ENCODE data around the gene TRAPPC12.

TRAPPC12 gene

GRCh38 chr2:3488855-3489763 is 109.6 kb downstream of the TRAPPC12 start:
- H3K4me3 ChIP-seq (ENCODE audit: insufficient read depth, low read length, poor library complexity, severe bottlenecking), result no peak overlapping the region
- H2AFZ ChIP-seq (ENCODE audit: low read depth, low read length, severe bottlenecking), result no peak overlapping the region
- no peak overlapping the region for H3K9ac ChIP-seq (ENCODE audit: low read length)
- no peaks in the 10 kb centered on the region for H3K36me3 ChIP-seq (ENCODE audit: low read length)
- peak overlapping the region; percentile 13 for H3K4me2 ChIP-seq (ENCODE audit: low read depth, low read length, poor library complexity, severe bottlenecking)
- no peaks in the 10 kb centered on the region for H3K9me2 ChIP-seq (replicated peaks; ENCODE audit: insufficient read depth, low read length)
- H3K27ac ChIP-seq (ENCODE audit: low read depth, low read length), result no peak overlapping the region
- no peaks in the 10 kb centered on the region for H3K27me3 ChIP-seq (ENCODE audit: low read length)
- no peaks in the 10 kb centered on the region for H4K20me1 ChIP-seq (ENCODE audit: low read depth, low read length)
- no peaks in the 10 kb centered on the region for H3K9me3 ChIP-seq (ENCODE audit: insufficient read depth, low read length)
- H3K79me2 ChIP-seq (ENCODE audit: insufficient read depth, low read length), result no peaks in the 10 kb centered on the region
- no peak for TF ChIP-seq EZH2phosphoT487 (conservative IDR thresholded peaks at IDR 0.05; ENCODE audit: low read length)
- TF ChIP-seq, protein P1, sequence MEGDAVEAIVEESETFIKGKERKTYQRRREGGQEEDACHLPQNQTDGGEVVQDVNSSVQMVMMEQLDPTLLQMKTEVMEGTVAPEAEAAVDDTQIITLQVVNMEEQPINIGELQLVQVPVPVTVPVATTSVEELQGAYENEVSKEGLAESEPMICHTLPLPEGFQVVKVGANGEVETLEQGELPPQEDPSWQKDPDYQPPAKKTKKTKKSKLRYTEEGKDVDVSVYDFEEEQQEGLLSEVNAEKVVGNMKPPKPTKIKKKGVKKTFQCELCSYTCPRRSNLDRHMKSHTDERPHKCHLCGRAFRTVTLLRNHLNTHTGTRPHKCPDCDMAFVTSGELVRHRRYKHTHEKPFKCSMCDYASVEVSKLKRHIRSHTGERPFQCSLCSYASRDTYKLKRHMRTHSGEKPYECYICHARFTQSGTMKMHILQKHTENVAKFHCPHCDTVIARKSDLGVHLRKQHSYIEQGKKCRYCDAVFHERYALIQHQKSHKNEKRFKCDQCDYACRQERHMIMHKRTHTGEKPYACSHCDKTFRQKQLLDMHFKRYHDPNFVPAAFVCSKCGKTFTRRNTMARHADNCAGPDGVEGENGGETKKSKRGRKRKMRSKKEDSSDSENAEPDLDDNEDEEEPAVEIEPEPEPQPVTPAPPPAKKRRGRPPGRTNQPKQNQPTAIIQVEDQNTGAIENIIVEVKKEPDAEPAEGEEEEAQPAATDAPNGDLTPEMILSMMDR (IDR thresholded peaks at IDR 0.05; ENCODE audit: insufficient read depth, low read length, poor library complexity, severe bottlenecking), result no peak
- no peaks in the 10 kb centered on the region for H3F3A ChIP-seq (ENCODE audit: insufficient read depth)

DNA sequence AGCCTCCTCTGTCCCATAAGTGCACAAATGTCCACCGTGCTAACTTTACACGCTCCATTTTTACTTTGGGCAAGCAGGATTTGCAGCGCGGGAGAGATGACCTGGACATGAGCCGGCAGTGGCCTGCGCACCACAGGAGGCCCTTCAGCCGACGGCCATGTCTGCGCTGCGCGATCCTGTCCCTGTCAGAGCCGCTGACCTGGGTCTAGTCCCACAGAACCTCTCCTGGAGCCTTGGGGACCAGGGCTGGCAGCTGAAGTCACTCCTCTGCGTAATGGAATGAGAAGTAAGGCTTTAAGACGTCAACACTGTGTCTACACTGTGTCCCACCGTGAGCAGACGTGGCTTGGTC is 110.2 kb downstream of the TRAPPC12 start:
- no peaks in the 10 kb centered on the region for H3K36me3 ChIP-seq (ENCODE audit: low read length)
- H3K79me2 ChIP-seq (ENCODE audit: insufficient read depth, low read length), result no peaks in the 10 kb centered on the region
- no peak overlapping the region for H3K27ac ChIP-seq (ENCODE audit: low read depth, low read length)
- H3K4me3 ChIP-seq (ENCODE audit: insufficient read depth, low read length, poor library complexity, severe bottlenecking), result no peak overlapping the region
- H2AFZ ChIP-seq (ENCODE audit: low read depth, low read length, severe bottlenecking), result no peak overlapping the region
- no peaks in the 10 kb centered on the region for H3F3A ChIP-seq (ENCODE audit: insufficient read depth)
- no peaks in the 10 kb centered on the region for H3K9me3 ChIP-seq (ENCODE audit: insufficient read depth, low read length)
- TF ChIP-seq, protein P1 (IDR thresholded peaks at IDR 0.05; ENCODE audit: insufficient read depth, low read length, poor library complexity, severe bottlenecking), result no peak
- no peak for TF ChIP-seq EZH2phosphoT487 (conservative IDR thresholded peaks at IDR 0.05; ENCODE audit: low read length)
- H3K9me2 ChIP-seq (replicated peaks; ENCODE audit: insufficient read depth, low read length), result no peaks in the 10 kb centered on the region
- H4K20me1 ChIP-seq (ENCODE audit: low read depth, low read length), result no peaks in the 10 kb centered on the region
- no peaks in the 10 kb centered on the region for H3K27me3 ChIP-seq (ENCODE audit: low read length)
- no peak overlapping the region for H3K4me2 ChIP-seq (ENCODE audit: low read depth, low read length, poor library complexity, severe bottlenecking)
- H3K9ac ChIP-seq (ENCODE audit: low read length), result no peak overlapping the region

DNA sequence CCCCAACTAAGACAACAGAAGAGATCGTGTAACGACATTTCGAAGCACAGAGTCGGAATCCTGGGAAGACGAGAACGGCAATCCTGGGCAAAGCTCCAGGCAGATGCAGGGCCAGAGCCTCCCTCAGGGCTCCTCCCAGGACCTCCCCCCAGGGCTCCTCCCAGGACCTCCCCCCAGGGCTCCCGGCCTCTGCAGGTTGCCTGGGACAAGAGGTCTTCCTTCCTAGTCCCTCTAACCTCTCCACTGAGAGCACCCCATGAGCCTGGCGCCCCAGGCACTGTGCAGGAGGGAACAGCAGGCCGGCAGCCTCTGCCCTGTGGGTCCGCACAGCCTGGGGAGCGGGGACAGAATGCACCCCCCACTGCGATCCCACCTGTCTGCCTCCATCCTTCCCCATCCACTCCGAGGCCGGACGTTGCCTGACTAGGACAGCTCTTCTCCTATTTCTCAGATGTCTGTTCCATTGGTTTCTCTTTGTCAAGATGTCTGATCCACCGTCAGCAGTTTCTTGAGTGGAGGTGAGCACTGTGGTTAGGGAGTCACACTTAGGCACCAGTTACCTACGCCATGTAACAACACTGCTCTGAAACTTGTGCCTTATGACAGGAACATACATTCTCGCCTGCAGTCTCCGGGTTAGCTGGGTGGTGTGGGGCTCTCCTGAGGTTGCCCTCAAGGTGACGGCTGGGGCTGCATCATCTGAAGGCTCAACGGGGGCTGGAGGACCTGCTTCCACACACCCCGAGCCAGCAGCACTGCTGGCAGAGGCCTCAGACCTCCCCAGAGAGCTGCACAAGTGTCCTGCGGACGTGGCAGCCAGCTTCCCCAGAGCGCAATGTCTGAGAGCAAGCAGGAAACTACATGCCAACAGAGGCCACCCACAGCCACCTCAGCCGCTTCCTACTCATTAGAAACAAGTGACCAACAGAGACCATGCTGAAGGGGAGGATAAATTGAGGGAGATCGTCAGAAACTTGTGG is 111.0 kb downstream of the TRAPPC12 start:
- Histone ChIP-seq H2AFZ (ENCODE audit: low read depth, low read length, severe bottlenecking) (no peak overlapping the region), H3K27me3 (ENCODE audit: low read length) (no peaks in the 10 kb centered on the region), H3K36me3 (ENCODE audit: low read length) (no peaks in the 10 kb centered on the region), H3K4me2 (ENCODE audit: low read depth, low read length, poor library complexity, severe bottlenecking) (no peak overlapping the region), H3K9me2 (replicated peaks; ENCODE audit: insufficient read depth, low read length) (no peaks in the 10 kb centered on the region), H3K9ac (ENCODE audit: low read length) (no peak overlapping the region), H3K79me2 (ENCODE audit: insufficient read depth, low read length) (no peaks in the 10 kb centered on the region), H3K27ac (ENCODE audit: low read depth, low read length) (no peak overlapping the region), H3K4me3 (ENCODE audit: insufficient read depth, low read length, poor library complexity, severe bottlenecking) (no peak overlapping the region), H3K9me3 (ENCODE audit: insufficient read depth, low read length) (no peaks in the 10 kb centered on the region), H3F3A (ENCODE audit: insufficient read depth) (no peaks in the 10 kb centered on the region), H4K20me1 (ENCODE audit: low read depth, low read length) (no peaks in the 10 kb centered on the region)
- TF ChIP-seq, protein P1 (IDR thresholded peaks at IDR 0.05; ENCODE audit: insufficient read depth, low read length, poor library complexity, severe bottlenecking), result no peak
- no peak for TF ChIP-seq EZH2phosphoT487 (conservative IDR thresholded peaks at IDR 0.05; ENCODE audit: low read length)

Data from SU-DHL-6 (cell line).